HG03135 (cell line): ENCODE results near the gene OSBPL10.
"Not testable (repeated sequence)": the region's sequence is repeated elsewhere in the genome, so short reads cannot be mapped to it uniquely, and the experiment has no call there.

Experiments used
- ATAC-seq: cut with Tn5 transposase; IDR thresholded peaks from one replicate; pipeline ENCODE4 v1.9.1; 2021; ENCODE audit warnings: mild to moderate bottlenecking, moderate library complexity; ENCODE audit not compliant: unreplicated experiment

OSBPL10 gene

GRCh38 chr3:31892916-31893573 lies 88.0 kb downstream of the OSBPL10 start:
- ATAC-seq: no peak

- ATAC-seq: no peak
These were observed 88.6 kb downstream of the OSBPL10 start for GRCh38 chr3:31892500-31892899.

- ATAC-seq: no peak
These were observed 89.1 kb downstream of the OSBPL10 start for GRCh38 chr3:31891876-31892455.

- no peak for ATAC-seq
These were observed 90.2 kb downstream of the OSBPL10 start for GRCh38 chr3:31890742-31891469.

- ATAC-seq: no peak
These were observed 91.1 kb downstream of the OSBPL10 start for GRCh38 chr3:31890007-31890406.

- ATAC-seq: no peak
These were observed 95.8 kb downstream of the OSBPL10 start for GRCh38 chr3:31885235-31885634.

- no peak for ATAC-seq
These were observed 96.8 kb downstream of the OSBPL10 start for GRCh38 chr3:31884251-31884650.

GRCh38 chr3:31882895-31883294 lies 98.2 kb downstream of the OSBPL10 start:
- no peak for ATAC-seq

GRCh38 chr3:31882431-31882830 lies 98.6 kb downstream of the OSBPL10 start:
- no peak for ATAC-seq

- no peak for ATAC-seq
These were observed 100.5 kb downstream of the OSBPL10 start for GRCh38 chr3:31880482-31881078.

- no peak for ATAC-seq
These were observed 101.0 kb downstream of the OSBPL10 start for GRCh38 chr3:31880020-31880419.

- ATAC-seq: no peak
These were observed 101.7 kb downstream of the OSBPL10 start for GRCh38 chr3:31879365-31879764.

- ATAC-seq: no peak
These were observed 102.7 kb downstream of the OSBPL10 start for GRCh38 chr3:31878231-31878838.

- no peak for ATAC-seq
These were observed 104.7 kb downstream of the OSBPL10 start for GRCh38 chr3:31876331-31876730.

- no peak for ATAC-seq
These were observed 105.6 kb downstream of the OSBPL10 start for GRCh38 chr3:31875437-31875836.

GRCh38 chr3:31873254-31873820 lies 107.7 kb downstream of the OSBPL10 start:
- ATAC-seq: no peak

- ATAC-seq: no peak
These were observed 109.0 kb downstream of the OSBPL10 start for GRCh38 chr3:31871939-31872507.

GRCh38 chr3:31870111-31870510 lies 111.0 kb downstream of the OSBPL10 start:
- not testable (repeated sequence) for ATAC-seq

- no peak for ATAC-seq
These were observed 112.8 kb downstream of the OSBPL10 start for GRCh38 chr3:31868236-31868635.

- ATAC-seq: no peak
These were observed 118.3 kb downstream of the OSBPL10 start for GRCh38 chr3:31862666-31863279.
